K562 (cell line): ENCODE measurements around the gene TMEM184A. TPM values are rescaled to one million over a fixed set of nuclear protein-coding genes. Genes with fewer than 3 reads are reported as not detected.

ENCODE experiments used
- ATAC-seq: fragments of 200-7000 bp; cut with Tn5 transposase; 3 replicates; pipeline ENCODE4 v1.9.1; 2020; ENCODE audit warnings: moderate library complexity
- BruUV-seq: library from RNA; stranded (reverse); fragments of 400-500 nt; replicated peaks from 2 replicates; lab custom pipeline; 2021; lab: Mats Ljungman, UMichigan
- CTCF ChIA-PET: fragments of 300-600 bp; formaldehyde crosslinking; extraction: SDS; loops from one replicate; lab custom pipeline; 2021; ENCODE audit warnings: low intra/inter-chr PET ratio; lab: Yijun Ruan, JAX
- POLR2A ChIA-PET: fragments of 300-600, 350-650 bp; sonication (Branson Sonifier 250); formaldehyde crosslinking; extraction: SDS; loops from one replicate; lab custom pipeline; 2021; ENCODE audit warnings: antibody characterized with exemption, inconsistent platforms; lab: Yijun Ruan, JAX
- DNase-seq, 4 experiments: peaks; one replicate each; pipeline versions ENCODE4 v3.0.0 to v3.0.0-alpha.2; 2011 to 2018; ENCODE audit warnings: low spot score in 3 of 4, mixed read lengths in 3 of 4; ENCODE audit errors: extremely low read depth in 1 of 4
- FAIRE-seq: peaks from 2 replicates; lab custom pipeline; 2011; peaks lifted over from hg19 to GRCh38; lab: Jason Lieb, UNC
- H2AFZ ChIP-seq: 2 replicates; pipeline ENCODE4 v1.6.0; 2011; ENCODE audit warnings: low read depth, low read length, control low read depth, inconsistent platforms
- H3K27ac ChIP-seq: fragments of 200-600 bp; 3 replicates; pipeline ENCODE4 v1.8.0; 2011; ENCODE audit warnings: low read depth, mild to moderate bottlenecking, control low read depth, inconsistent platforms, low read length, moderate library complexity, mixed read lengths; ENCODE audit errors: extremely low read depth
- H3K27me3 ChIP-seq, 2 experiments: fragments of 300-600 bp in 1 of 2; 2 replicates in 1 of 2; 3 replicates in 1 of 2; pipeline versions ENCODE4 v1.6.0 to v1.8.0; 2011; ENCODE audit warnings: inconsistent platforms in 2 of 2, low read length in 2 of 2, mild to moderate bottlenecking in 1 of 2, mixed read lengths in 1 of 2, moderate library complexity in 1 of 2; ENCODE audit not compliant: control insufficient read depth in 2 of 2, insufficient read depth in 2 of 2
- H3K36me3 ChIP-seq: fragments of 300-600 bp; 3 replicates; pipeline ENCODE4 v1.8.0; 2011; ENCODE audit warnings: mild to moderate bottlenecking, low read length, inconsistent platforms; ENCODE audit not compliant: control insufficient read depth, insufficient read depth
- H3K4me1 ChIP-seq, 2 experiments: fragments of 200-600 bp in 1 of 2; replicated peaks in 1 of 2; 2 replicates in 1 of 2; 3 replicates in 1 of 2; pipeline versions ENCODE4 v1.5.1 to v1.8.0; 2011; ENCODE audit warnings: inconsistent platforms in 2 of 2, low read length in 2 of 2, mild to moderate bottlenecking in 1 of 2, mixed read lengths in 1 of 2, moderate library complexity in 1 of 2; ENCODE audit not compliant: control insufficient read depth in 2 of 2, insufficient read depth in 2 of 2
- H3K4me2 ChIP-seq: 2 replicates; pipeline ENCODE4 v1.6.1; 2011; ENCODE audit warnings: low read length, control low read depth, inconsistent platforms, mixed read lengths; ENCODE audit not compliant: insufficient read depth
- H3K4me3 ChIP-seq: fragments of 200-600 bp; sonication (generic), shearing (Covaris generic); 2 replicates; pipeline ENCODE4 v1.5.1; 2016; ENCODE audit warnings: control low read depth, inconsistent platforms
- H3K79me2 ChIP-seq: fragments of 200-600 bp; 3 replicates; pipeline ENCODE4 v1.8.0; 2011; ENCODE audit warnings: low read length, inconsistent platforms; ENCODE audit not compliant: control insufficient read depth, insufficient read depth
- H3K9ac ChIP-seq, 2 experiments: 2 replicates each; pipeline versions ENCODE4 v1.6.0 to v1.6.1; 2011; ENCODE audit warnings: low read depth in 2 of 2, low read length in 2 of 2, control low read depth in 1 of 2, inconsistent platforms in 1 of 2, mild to moderate bottlenecking in 1 of 2, mixed read lengths in 1 of 2; ENCODE audit not compliant: insufficient read depth in 1 of 2
- H3K9me1 ChIP-seq: one replicate; pipeline ENCODE4 v1.6.0; 2011; ENCODE audit warnings: inconsistent platforms, mild to moderate bottlenecking, low read length, moderate library complexity; ENCODE audit not compliant: control insufficient read depth, insufficient read depth
- H3K9me3 ChIP-seq: replicated peaks from 2 replicates; pipeline ENCODE4 v1.5.1; 2011; ENCODE audit warnings: low read depth, low read length, inconsistent platforms; ENCODE audit not compliant: control insufficient read depth, insufficient read depth
- H4K20me1 ChIP-seq: replicated peaks from 2 replicates; pipeline ENCODE4 v1.6.1; 2011; ENCODE audit warnings: low read length, inconsistent platforms, mixed read lengths; ENCODE audit not compliant: control insufficient read depth, insufficient read depth
- RBFOX2 ChIP-seq: fragments of 200-400 bp; formaldehyde crosslinking; IDR thresholded peaks from 2 replicates; pipeline ENCODE4 v1.6.1; 2017; ENCODE audit warnings: low read depth, mild to moderate bottlenecking, low read length, moderate library complexity
- WGBS: fragments of 100-300 bp; shearing (Covaris generic); methylation state at CpG from one replicate; pipeline ENCODE4 v1.1.6; 2016; ENCODE audit warnings: low coverage, mixed read lengths; ENCODE audit not compliant: insufficient coverage; ENCODE audit errors: missing lambda C conversion rate; 5-methylcytosine and 5-hydroxymethylcytosine counted together
- in situ Hi-C: fragments of 300-500 bp; cut with MboI; formaldehyde crosslinking; loops from 4 replicates; pipeline ENCODE4 v1.15.0; 2018; ENCODE audit warnings: inconsistent platforms, mixed read lengths
- intact Hi-C: fragments of 100-400 bp; cut with micrococcal nuclease; formaldehyde crosslinking; loops from 2 replicates; pipeline ENCODE4 v1.14.2; 2022
- polyA plus RNA-seq, 8 experiments: library from polyadenylated mRNA; depleted of rRNA in 4 of 8; stranded (reverse) in 5 of 8; unstranded in 3 of 8; fragments of >200 nt; fragmentation: Nextera tagmentation in 2 of 8; fragmentation: Illumina TruSeq in 1 of 8; extraction: Ambion mirVana in 2 of 8; extraction: Trizol in 1 of 8; gene quantifications; 2 replicates each; pipeline versions ENCODE4 v1.2.1 to v1.2.3, GENCODE V29; 2011 to 2014; ENCODE audit warnings: inconsistent platforms in 1 of 8, missing spikeins in 1 of 8
- total RNA-seq, 7 experiments: library from RNA; depleted of rRNA in 6 of 7; stranded (reverse); fragments of >200 nt in 6 of 7; fragmentation: Illumina TruSeq in 2 of 7; extraction: Trizol in 2 of 7; gene quantifications; 2 replicates each; pipeline versions ENCODE4 v1.2.1 to v1.2.3, GENCODE V29; 2011 to 2021; ENCODE audit warnings: low replicate concordance in 1 of 7
- TF ChIP-seq, protein P1 (sequence below): sonication (generic); formaldehyde crosslinking; IDR thresholded peaks from 2 replicates; pipeline ENCODE4 v1.8.0; 2022; ENCODE audit warnings: missing genetic modification reagents, mild to moderate bottlenecking, borderline replicate concordance

Gene TMEM184A
- total and polyA plus RNA-seq, 9 of the 15 experiments (the other 6 are each of a cell fraction or from before 2014, with no cell fraction given): 0.10 to 0.18 (median 0.11) TPM; not detected in 6

DNA sequence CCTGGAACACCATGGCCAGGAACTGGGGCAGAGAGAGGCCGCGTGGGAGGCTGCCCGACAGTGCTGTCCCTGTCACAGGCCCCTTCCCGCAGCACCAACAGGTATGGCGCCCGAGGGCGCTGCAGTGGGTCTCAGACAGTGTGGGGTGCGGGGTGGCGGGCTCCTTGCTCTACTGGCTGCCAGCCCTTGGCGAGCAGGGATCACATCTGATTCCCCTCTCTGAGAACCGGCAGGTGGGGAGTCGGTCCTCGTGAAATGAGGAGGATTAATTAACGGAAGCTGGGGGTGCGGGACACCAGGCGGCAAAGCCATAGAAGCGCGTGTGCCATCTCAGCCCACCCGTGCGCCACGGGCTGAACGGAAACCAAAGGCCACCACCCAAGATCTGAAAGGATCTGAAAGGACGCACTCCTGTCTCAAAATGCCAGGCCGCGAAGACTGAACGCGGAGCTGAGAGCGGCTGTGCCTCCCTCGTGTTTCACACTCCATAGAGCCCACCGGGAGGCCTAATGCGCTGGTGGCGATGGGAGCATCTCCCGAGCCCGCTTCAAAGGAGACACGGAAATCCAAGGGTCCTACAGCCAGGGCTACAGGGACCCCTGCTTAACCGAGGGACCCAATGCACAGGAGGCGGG lies 58.6 kb downstream of the TMEM184A start:
- Histone ChIP-seq H3K9me1 (no peaks in the 10 kb centered on the region), H2AFZ (no peak overlapping the region), H3K79me2 (peaks cover 10% of the 10 kb centered on the region; the same call in 2 of the 3 replicates), H3K9ac (peak overlapping the region in 1 of 2 experiments; percentile 7; a peak in 1 of 4 replicates), H3K27ac (no peak overlapping the region)
- in situ Hi-C loops: no loop called here
- no peak for DNase-seq
- peak; percentile 34; the same call in 1 of the 2 replicates for TF ChIP-seq RBFOX2
- TF ChIP-seq, protein P1, sequence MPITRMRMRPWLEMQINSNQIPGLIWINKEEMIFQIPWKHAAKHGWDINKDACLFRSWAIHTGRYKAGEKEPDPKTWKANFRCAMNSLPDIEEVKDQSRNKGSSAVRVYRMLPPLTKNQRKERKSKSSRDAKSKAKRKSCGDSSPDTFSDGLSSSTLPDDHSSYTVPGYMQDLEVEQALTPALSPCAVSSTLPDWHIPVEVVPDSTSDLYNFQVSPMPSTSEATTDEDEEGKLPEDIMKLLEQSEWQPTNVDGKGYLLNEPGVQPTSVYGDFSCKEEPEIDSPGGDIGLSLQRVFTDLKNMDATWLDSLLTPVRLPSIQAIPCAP (CRISPR knock-in tag): no peak
- TF ChIP-seq, all 486 proteins: peak for 1
- ChIA-PET POLR2A (interaction anchor here (0.6 to 1.5 kb wide), 3 partner anchors 8 to 250 kb away, joined by 3 to 4 read pairs (median 3); no protein-coding TSS in a partner anchor), CTCF (no interaction called here)
- Histone ChIP-seq H3K27me3 (no peaks in the 10 kb centered on the region), H4K20me1 (no peaks in the 10 kb centered on the region), H3K4me3 (no peak overlapping the region), H3K36me3 (peaks cover 80% of the 10 kb centered on the region; the same call in 2 of the 3 replicates), H3K9me3 (no peaks in the 10 kb centered on the region), H3K4me2 (no peak overlapping the region), H3K4me1 (peaks cover 0 to 12% of the 10 kb centered on the region in 2 experiments; a peak in 2 of 5 replicates)
- no TSS peak for BruUV-seq
- intact Hi-C loops: no loop called here
- ATAC-seq (no peak), FAIRE-seq (no peak)
- WGBS: 94% methylated on average over 32 of the region's 37 CpGs
